Skin of body (tissue), 2 donors: ENCODE results near the gene GSAP. TPM values are rescaled to one million over a fixed set of nuclear protein-coding genes. Genes with fewer than 3 reads are reported as not detected.
"Not testable (repeated sequence)": the region's sequence is repeated elsewhere in the genome, so short reads cannot be mapped to it uniquely, and the experiment has no call there.

Experiments used
- DNase-seq: peaks from one replicate; lab custom pipeline; 2025; lab: John Stamatoyannopoulos, UW
- total RNA-seq: library from RNA; depleted of rRNA; stranded (reverse); fragments of >200 nt; gene quantifications from one replicate; pipeline ENCODE4 v1.2.3, GENCODE V29; 2014

The GSAP gene
- total RNA-seq, 1 donor from 2014 or later = 7.4 TPM

GRCh38 chr7:77289387-77289786, 126.8 kb downstream of the GSAP start:
- no peak for DNase-seq

DNA sequence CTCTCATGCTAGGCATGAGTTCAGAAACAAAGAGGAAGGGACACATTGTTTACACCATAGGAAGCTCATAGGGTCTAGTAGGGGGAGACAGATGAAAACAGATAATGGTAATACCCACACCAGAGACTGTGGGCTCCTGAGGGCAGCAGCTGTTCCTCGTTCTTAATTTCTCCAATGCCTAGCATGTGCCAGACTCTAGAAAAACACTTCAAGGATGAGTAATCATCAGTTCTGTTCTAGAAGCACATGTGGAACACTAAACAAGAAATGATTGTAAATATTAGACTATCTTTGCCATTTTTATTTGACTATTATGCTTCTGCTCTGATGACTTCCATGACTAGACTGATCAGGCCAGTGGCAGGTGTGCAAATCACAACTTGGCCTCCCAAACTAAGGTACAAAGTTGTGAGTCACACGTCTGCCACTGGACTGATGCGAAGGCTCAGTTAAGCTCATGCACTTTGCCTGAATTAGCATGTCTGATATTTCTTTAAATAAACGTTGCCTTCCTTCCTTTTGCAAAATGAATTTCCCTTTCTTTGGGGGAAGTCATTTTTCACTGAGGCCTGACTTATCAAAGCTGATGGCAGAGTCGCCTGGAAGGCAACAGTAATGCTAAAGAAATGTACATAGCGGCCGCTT, 127.4 kb downstream of the GSAP start:
- DNase-seq = no peak

DNA sequence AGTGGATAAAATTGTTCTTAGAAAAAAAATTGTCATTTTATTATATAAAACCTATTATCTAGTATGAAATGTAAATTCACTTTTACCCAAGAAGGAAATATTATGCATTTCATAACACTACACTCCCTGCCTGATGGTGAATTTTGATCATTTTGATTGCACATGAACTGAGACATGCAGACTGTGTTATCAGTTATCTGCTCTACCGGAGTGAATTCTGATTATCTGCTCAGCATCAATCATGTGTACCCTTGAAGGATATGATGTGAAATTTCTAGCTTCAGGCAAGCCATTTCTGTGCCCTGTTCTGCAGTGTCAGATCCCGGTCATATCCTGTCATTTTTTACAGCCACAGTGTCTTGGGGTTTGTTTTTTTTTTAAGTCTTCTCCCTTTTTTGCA, 131.5 kb downstream of the GSAP start:
- no peak for DNase-seq

DNA sequence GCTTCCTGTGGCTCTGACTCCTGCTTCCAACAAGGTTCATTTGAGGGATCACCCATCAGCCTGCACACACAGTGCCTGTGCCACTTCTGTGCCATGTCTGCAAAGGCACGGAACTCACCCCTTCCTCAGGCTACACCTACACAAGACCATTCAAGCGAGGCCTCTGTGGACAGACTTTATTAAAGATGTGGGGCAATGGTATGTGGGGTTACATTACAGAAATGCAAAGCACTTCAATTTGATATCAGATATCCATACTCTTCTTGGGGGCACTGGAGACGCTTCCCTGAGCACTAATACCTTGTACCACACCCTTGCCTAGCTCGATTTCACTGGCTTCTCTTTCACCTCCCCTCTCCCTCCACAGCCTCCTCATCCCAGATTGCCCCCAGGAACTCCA, 132.1 kb downstream of the GSAP start:
- DNase-seq = no peak

- DNase-seq = no peak
Observed at GRCh38 chr7:77282897-77283296, 133.3 kb downstream of the GSAP start.

DNA sequence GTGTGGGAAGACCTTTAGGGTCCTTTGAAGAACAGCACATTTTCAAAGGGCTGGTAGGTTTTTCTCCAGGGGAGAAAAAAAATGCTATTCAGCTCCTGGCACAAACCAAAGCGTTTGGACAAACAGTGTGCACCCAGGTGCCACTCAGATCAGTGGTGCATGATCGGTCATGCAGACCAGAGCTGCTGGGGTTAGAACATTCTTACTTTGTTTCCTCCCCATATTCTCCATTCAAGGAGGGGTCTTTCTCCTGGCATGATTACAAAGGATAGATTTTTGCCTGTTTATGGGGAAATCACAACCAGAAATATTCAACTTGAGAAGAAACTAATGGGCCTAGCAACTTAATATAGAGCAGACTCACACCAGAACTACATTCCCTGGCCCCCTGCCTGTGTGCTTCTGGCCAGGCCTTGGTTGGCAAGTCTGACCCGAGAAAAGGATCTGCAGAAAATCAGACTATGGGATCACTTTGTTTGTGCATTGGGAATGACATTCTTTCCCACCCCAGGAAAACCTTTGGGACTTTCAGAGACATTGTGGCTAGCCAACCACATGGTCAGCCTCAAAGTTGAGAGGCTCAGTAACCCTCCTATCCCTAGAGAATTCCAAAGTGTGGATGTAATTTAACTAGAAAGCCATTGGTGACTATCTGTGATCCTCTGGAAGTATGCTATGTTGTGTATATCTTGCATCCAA, 134.2 kb downstream of the GSAP start:
- DNase-seq = no peak

DNA sequence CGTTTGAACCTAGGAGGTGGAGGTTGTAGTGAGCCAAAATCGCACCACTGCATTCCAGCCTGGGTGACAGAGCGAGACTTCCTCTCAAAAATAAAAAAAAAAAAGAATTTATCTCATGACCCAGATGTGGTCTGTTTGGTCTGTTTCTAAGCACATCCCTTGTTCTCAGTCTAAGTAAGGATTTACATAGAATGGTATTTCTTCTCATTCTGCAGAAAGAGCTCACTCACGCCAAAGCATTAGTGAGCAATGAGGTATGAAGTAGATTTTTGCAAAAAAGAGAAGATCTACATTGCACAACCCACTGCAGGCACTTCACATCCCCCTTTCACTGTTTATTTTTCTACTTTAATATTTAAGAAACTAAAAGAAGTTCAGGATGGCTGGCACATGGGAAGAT, 140.0 kb downstream of the GSAP start:
- DNase-seq = no peak

- not testable (repeated sequence) for DNase-seq
Observed at GRCh38 chr7:77275663-77276062, 140.5 kb downstream of the GSAP start.

DNA sequence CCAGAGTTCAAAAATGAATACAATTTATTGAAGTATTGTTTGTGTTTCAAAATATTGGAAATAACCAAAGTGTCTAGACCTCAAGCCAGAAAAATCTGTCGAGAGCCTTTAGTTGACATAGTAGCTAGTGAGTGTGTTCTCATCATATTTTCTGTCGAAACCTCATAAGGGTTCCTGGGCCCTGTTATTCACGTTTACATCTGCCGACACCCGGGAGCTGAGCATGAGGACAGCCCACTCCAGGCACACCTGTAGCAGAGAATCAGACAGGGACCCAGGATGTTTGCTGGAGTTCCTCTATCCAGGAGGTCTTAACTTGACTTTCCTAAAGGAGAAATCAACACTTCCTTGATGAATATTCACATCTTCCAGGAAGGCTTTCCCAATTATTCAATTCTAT, 144.4 kb downstream of the GSAP start:
- DNase-seq = no peak

GRCh38 chr7:77270094-77270480, 146.1 kb downstream of the GSAP start:
- DNase-seq = no peak

- DNase-seq = no peak
Observed at GRCh38 chr7:77269360-77270093, 146.6 kb downstream of the GSAP start.

DNA sequence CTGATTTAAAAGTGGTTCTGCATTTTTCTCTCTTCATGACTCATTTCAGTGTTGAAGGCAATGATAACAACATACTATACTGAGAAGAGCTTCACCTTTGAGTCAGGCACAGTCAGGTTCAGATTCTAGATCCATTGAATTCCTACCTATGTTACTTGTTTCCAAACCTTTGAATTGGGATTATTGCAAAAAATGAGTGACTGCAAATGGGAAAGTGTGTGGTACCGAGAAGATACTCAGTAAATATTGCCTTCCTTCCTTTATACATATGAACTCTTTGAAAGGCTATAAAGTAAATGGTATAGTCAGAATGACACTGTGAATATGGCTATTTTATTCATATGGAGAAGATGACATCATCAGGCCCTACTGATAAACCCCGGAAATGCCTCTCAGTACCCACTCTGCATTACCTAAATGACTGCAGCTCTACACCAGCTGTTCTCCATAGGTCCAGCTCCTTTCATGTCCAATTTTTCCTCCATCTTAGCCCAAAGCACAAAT, 149.8 kb downstream of the GSAP start:
- DNase-seq = no peak

DNA sequence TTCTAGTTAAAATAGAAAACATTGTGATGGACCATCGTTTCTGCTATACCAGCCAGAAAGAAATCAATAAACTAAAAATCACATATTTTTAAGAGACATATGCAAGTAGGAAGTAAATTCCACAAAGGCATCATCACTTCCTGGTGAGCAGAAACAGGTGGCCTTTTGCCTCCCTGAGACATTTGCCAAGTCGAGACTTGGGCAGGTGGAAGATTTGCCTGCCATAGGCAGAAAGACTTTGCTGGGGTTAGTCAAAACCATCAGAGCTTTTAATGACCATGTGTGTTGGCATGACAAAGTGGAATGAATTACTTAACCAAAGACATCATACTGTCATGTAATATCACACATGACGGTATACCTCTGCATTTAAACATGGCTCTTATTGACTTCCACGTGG, 150.5 kb downstream of the GSAP start:
- no peak for DNase-seq

DNA sequence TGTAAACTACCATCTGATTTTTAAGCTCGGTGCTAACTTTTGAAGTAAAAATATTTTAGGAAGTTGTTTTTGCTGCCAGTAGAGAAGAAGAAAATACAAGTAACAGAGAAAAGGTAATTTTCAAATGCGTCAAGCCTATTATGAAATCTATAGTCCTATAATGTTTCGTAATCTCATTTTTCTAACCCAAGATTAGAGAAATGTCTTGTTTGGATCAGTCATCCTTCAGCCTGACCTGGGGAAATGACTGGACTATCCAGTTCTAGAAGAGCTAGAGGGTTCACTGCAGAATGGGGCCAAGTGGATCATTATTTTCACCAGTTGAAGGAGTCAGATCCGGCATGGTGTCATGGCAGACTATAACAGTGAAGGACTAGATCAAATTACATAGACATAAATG, 153.8 kb downstream of the GSAP start:
- no peak for DNase-seq

Other genes starting within 250 kb of the GSAP start
- gene FGL2, start 216.5 kb downstream of the GSAP start, total RNA-seq = 29.5 TPM
- 143 TPM for gene PTPN12, start 120.9 kb upstream of the GSAP start, total RNA-seq